AG04449 (cell line): Measurements from ENCODE around the gene CEACAM21.

Experiments used
- CTCF ChIA-PET: fragments of 350-600 bp; formaldehyde crosslinking; extraction: SDS; loops from one replicate; lab custom pipeline; 2021; ENCODE audit warnings: antibody characterized with exemption; lab: Yijun Ruan, JAX
- POLR2A ChIA-PET: fragments of 400-600, 350-600 bp; formaldehyde crosslinking; extraction: SDS; loops from one replicate; lab custom pipeline; 2020; ENCODE audit warnings: antibody characterized with exemption, inconsistent platforms; lab: Yijun Ruan, JAX
- DNase-seq: peaks from one replicate; pipeline ENCODE4 v3.0.0-alpha.2; 2010; ENCODE audit warnings: low read depth, low spot score
- H3K4me3 ChIP-seq: 2 replicates; pipeline ENCODE4 v1.5.1; 2011; ENCODE audit warnings: low read depth, mild to moderate bottlenecking, control low read depth, low read length
- TF ChIP-seq, protein P1 (sequence below): IDR thresholded peaks from one replicate; pipeline ENCODE4 v1.5.1; 2011; ENCODE audit warnings: mild to moderate bottlenecking, moderate library complexity, low read length, control low read depth, inconsistent platforms; ENCODE audit not compliant: insufficient read depth; ENCODE audit errors: missing control alignments

The CEACAM21 gene

DNA sequence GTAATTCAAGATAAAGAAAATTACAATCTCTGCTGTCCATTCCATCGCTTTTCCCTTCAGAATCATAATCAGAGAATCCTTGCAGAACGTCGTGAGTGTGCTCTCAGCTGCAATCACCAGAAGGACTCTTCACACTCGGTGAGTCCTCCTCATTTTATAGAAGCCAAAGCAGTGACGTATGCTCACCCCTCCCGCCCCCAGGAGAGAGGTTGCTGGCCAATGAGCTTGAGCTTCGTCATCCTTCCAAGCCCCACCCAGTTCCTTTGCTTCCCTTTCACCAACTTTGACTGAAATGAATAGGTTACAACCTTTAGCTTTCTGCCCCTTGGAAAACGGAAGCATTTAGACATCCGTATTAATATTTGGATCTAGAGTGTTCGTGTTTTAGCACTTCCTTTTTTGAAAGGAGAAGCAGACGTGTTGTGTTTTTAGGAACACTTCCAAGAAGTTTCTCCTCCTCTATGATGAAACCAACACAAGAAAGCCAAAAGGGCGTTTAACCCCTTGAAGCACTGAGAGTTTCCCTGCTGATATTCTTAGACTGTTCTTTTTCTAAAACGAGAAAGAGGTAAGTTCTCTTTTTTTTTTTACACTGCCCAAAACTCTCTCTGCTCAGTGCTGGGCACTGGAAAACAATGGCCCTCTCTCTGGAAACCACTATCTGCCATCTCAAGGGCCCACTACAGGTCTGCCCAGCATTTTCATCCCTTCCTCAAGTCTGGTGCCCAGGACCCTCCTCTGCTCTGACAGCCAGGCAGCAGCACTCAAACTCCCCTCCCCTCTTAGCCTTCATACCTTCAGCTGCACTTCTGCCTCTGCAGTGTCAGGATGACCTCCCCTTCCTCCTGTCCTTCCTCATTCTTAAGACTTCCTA is 44.3 kb upstream of the CEACAM21 start:
- POLR2A ChIA-PET, result interaction anchor here (0.6 kb wide), 1 partner anchor 93 kb away, joined by 3 read pairs; no protein-coding TSS in a partner anchor
- DNase-seq, result no peak
- no peak overlapping the region; the same call in 1 of the 2 replicates for H3K4me3 ChIP-seq
- TF ChIP-seq, protein P1, sequence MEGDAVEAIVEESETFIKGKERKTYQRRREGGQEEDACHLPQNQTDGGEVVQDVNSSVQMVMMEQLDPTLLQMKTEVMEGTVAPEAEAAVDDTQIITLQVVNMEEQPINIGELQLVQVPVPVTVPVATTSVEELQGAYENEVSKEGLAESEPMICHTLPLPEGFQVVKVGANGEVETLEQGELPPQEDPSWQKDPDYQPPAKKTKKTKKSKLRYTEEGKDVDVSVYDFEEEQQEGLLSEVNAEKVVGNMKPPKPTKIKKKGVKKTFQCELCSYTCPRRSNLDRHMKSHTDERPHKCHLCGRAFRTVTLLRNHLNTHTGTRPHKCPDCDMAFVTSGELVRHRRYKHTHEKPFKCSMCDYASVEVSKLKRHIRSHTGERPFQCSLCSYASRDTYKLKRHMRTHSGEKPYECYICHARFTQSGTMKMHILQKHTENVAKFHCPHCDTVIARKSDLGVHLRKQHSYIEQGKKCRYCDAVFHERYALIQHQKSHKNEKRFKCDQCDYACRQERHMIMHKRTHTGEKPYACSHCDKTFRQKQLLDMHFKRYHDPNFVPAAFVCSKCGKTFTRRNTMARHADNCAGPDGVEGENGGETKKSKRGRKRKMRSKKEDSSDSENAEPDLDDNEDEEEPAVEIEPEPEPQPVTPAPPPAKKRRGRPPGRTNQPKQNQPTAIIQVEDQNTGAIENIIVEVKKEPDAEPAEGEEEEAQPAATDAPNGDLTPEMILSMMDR, result no peak
- CTCF ChIA-PET, result interaction anchor here (1.1 to 6.0 kb wide), 4 partner anchors 11 to 83 kb away, joined by 3 to 43 read pairs (median 6); no protein-coding TSS in a partner anchor

DNA sequence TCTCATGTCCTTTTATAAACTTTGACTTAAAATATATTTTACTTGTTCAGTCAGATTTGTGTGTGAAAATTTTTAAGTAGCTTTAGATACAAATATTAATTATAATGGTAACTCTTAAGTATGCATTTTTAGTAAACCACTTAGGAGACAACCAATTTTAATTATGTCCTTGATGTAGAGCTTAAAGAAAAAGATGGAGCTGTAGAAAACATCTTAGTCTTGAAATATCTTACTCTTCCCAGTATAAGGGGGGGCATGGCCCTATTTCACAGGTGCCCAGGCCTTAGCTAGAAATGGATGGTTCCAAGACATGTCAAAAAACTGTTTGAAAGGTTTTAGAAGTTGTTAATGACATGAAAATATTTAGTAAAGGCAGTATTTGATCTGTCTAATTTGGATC is 43.4 kb upstream of the CEACAM21 start:
- POLR2A ChIA-PET, result no interaction called here
- no peak for DNase-seq
- CTCF ChIA-PET, result interaction anchor here (1.1 to 6.0 kb wide), 4 partner anchors 10 to 84 kb away, joined by 3 to 43 read pairs (median 6); no protein-coding TSS in a partner anchor
- TF ChIP-seq, protein P1, result no peak
- H3K4me3 ChIP-seq, result no peak overlapping the region

DNA sequence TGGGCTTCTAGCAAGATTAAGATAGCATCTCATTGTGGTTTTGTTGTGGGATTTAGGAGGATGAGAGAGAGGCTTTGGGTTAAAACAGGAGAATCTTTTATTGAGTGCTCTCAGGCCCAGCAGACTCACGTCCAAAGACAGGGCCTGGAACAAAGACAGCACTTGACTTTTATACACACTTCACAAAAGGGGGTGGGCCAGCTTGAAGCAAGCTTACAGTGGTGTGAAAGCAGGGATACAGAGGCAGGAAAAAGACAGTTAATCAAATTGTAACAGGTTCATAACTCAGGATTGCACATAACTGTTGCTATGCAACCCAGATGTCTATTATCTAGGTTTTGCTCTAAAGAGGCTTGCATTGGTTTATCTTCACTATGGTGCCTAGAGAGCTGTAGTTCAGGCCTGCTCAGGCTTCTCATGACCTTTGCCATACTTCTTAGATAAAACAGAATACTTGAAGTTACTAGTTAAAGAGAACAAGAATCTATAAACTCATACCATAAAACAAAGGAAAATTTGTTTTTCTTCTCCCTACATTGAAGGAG is 42.2 kb upstream of the CEACAM21 start:
- ChIA-PET POLR2A (no interaction called here), CTCF (interaction anchor here (1.2 to 6.0 kb wide), 3 partner anchors 9 to 85 kb away, joined by 4 to 43 read pairs (median 7); no protein-coding TSS in a partner anchor)
- TF ChIP-seq, protein P1, result no peak
- DNase-seq, result no peak
- H3K4me3 ChIP-seq, result no peak overlapping the region

DNA sequence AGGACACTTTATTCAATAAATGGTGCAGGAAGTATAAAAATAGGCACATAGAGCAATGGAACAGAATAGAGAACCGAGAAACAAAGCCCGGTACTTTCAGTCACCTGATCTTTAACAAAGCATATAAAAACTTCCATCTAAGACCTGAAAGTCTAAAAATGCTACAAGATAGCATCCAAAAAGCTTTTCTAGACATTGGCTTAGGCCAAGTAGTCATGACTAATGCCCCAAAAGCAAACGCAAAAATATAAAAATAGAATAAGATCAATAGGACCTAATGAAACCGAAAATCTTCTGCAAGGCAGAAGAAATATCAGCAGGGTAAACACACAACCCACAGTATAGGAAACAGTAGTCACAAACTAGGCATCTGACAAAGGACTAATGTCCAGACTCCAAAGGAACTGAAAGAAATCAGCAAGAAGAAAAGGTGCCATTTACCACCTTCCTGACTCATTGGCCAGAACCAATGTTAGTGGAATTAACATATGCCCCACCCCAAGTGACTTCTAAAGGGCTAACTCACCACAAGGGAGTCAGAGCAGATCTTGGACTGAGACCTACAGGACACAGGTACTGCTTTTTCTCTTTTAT is 40.8 kb upstream of the CEACAM21 start:
- ChIA-PET CTCF (interaction anchor here (1.2 to 6.0 kb wide), 4 partner anchors 28 to 86 kb away, joined by 3 to 43 read pairs (median 4); no protein-coding TSS in a partner anchor), POLR2A (no interaction called here)
- no peak for DNase-seq
- TF ChIP-seq, protein P1, result no peak
- H3K4me3 ChIP-seq, result no peak overlapping the region

DNA sequence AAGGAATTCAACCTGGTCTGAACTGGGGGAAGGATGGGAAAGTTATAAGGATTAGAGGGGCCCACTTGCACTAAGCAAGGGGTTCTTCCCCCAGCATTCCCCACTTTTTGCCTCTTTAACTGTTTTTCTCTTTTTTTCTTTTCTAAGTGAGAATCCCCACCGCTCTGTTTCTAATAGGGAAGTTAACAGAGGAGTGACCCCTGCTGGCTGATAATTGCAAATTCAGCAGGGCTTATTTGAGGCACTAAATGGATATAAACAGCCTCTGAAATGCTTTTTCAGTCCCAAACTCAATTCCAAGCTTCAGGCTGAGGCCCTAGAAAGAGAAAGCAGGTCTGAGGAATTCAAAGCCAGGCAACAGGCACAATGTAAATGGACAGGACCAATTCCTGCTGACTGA is 38.2 kb upstream of the CEACAM21 start:
- TF ChIP-seq, protein P1, result peak; percentile 35
- DNase-seq, result no peak
- H3K4me3 ChIP-seq, result no peak overlapping the region
- ChIA-PET POLR2A (no interaction called here), CTCF (interaction anchor here (0.7 to 5.8 kb wide), 6 partner anchors 8 to 98 kb away, joined by 3 to 48 read pairs (median 7); partner anchors contain the start of gene DMAC2)
